Brain microvascular endothelial cell (primary cell): ENCODE data around the gene ZNF726.
"Not testable (repeated sequence)": the region's sequence is repeated elsewhere in the genome, so short reads cannot be mapped to it uniquely, and the experiment has no call there.

Experiments used
- DNase-seq: peaks from one replicate; pipeline ENCODE4 v3.0.0-alpha.2; 2020
- H3K27ac ChIP-seq: fragments of 250-450 bp; sonication (Bioruptor Pico); 2 replicates; pipeline ENCODE4 v1.5.1; 2020; ENCODE audit warnings: mild to moderate bottlenecking, moderate library complexity
- H3K27me3 ChIP-seq: fragments of 250-450 bp; sonication (Bioruptor Pico); replicated peaks from 2 replicates; pipeline ENCODE4 v1.5.1; 2020; ENCODE audit warnings: mild to moderate bottlenecking
- H3K36me3 ChIP-seq: fragments of 250-450 bp; sonication (Bioruptor Pico); replicated peaks from 2 replicates; pipeline ENCODE4 v1.5.1; 2020; ENCODE audit warnings: mild to moderate bottlenecking
- H3K4me3 ChIP-seq: 2 replicates; pipeline ENCODE4 v1.5.1; 2011; ENCODE audit warnings: low read depth, mild to moderate bottlenecking, control low read depth, low read length, moderate library complexity
- in situ Hi-C: cut with HindIII; loops from 2 replicates; pipeline ENCODE4 v1.10.0; 2017; ENCODE audit warnings: low sequenced_read_pairs, low pct_ligation_motif_present
- TF ChIP-seq, protein P1 (sequence below): IDR thresholded peaks from 2 replicates; pipeline ENCODE4 v1.5.1; 2011; ENCODE audit warnings: low read depth, mild to moderate bottlenecking, moderate library complexity, low read length, control low read depth, inconsistent platforms; ENCODE audit errors: missing control alignments

The ZNF726 gene

DNA sequence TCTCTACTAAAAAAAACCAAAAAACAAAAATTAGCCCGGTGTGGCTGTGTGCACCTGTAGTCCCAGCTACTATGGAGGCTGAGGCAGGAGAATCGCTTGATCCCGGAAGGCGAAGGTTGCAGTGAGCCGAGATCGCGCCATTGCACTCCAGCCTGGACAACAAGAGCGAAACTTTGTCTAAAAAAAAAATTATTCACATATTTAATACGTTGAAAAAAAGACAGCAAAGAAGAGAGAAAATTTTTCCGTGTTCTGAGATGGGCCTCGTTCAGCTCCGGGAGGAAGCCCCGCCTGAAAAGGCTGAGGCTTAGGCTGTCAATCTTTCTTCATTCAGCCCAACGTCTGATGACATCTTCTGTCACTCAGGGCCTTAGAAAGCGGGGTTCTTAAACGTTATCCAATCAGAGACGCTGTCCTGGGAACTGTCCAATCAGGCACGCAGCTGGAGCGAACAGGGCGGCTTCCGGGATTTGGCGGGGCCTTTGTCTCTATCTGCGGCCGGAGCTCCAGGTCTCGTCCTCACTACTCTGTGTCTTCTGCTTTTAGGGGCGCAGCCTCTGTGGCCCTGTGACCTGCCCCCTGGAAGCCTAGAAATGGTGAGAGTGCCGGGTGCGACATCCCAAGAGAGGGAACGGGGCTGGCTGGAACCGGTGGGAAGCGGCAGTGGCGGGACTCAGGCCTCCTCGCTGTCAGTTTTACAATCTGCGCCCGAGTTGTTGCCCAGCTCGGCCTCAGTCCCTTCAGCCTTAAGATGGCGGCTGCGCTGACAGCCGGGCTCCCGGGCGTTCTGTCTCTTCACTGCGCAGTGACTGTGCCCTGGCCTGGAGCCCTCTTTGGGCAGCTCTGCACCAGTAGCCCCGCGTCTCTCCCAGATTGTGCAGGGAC, at the start of gene ZNF726:
Gene ZNF726, plus strand, starts transcription at position 485 of the 885 bp plus-strand sequence. Its CDS starts 109 bp downstream, at position 594.
- DNase-seq: peak; percentile 96
- no peaks in the 10 kb centered on the region for H3K27me3 ChIP-seq
- H3K27ac ChIP-seq: peak within 1 kb of the TSS; percentile 43
- TF ChIP-seq, protein P1, sequence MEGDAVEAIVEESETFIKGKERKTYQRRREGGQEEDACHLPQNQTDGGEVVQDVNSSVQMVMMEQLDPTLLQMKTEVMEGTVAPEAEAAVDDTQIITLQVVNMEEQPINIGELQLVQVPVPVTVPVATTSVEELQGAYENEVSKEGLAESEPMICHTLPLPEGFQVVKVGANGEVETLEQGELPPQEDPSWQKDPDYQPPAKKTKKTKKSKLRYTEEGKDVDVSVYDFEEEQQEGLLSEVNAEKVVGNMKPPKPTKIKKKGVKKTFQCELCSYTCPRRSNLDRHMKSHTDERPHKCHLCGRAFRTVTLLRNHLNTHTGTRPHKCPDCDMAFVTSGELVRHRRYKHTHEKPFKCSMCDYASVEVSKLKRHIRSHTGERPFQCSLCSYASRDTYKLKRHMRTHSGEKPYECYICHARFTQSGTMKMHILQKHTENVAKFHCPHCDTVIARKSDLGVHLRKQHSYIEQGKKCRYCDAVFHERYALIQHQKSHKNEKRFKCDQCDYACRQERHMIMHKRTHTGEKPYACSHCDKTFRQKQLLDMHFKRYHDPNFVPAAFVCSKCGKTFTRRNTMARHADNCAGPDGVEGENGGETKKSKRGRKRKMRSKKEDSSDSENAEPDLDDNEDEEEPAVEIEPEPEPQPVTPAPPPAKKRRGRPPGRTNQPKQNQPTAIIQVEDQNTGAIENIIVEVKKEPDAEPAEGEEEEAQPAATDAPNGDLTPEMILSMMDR: no peak
- no peaks in the 10 kb centered on the region for H3K36me3 ChIP-seq
- in situ Hi-C loops: no loop called here
- peak within 1 kb of the TSS; percentile 94 for H3K4me3 ChIP-seq

DNA sequence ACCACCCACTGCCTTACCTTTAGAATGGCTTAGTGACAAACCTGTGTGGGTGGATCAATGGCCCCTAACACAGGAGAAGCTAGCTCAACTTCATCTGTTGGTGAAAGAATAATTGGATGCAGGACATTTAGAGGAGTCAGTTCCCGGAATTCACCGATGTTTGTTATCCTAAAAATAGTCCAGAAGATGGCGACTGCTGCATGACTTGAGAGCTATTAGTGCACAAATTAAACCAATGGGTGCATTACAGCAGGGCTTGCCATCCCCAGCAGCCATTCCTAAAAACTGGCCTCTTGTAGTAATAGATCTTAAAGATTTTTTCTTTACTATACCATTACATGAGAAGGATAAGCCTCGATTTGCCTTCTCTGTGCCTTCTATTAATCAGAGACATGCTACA, 46.8 kb upstream of the ZNF726 start:
- no peak overlapping the region for H3K4me3 ChIP-seq
- in situ Hi-C loops: no loop called here
- no peaks in the 10 kb centered on the region for H3K27me3 ChIP-seq
- H3K36me3 ChIP-seq: no peaks in the 10 kb centered on the region
- no peak for DNase-seq
- TF ChIP-seq, protein P1: no peak
- no peak overlapping the region for H3K27ac ChIP-seq

DNA sequence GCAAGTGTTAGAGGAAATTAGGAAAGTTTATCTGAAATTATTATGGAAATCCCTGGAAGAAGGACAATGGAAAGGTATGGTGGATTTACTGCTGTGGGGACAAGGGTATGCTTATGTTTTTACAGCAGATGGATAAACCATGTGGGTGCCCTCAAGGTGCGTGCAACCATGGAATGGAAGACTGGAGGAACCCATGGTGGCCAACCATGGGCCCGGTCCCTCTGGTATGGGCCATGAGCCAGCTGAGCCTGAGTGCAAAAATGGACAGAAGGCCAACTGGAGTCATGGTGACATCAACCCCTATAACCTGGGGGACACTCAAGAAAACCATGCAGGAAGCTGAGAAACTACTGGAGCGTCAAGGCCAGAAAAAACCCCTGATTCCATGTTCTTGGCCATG, 46.1 kb upstream of the ZNF726 start:
- H3K36me3 ChIP-seq: no peaks in the 10 kb centered on the region
- H3K4me3 ChIP-seq: no peak overlapping the region
- DNase-seq: no peak
- no peaks in the 10 kb centered on the region for H3K27me3 ChIP-seq
- in situ Hi-C loops: no loop called here
- TF ChIP-seq, protein P1: no peak
- no peak overlapping the region for H3K27ac ChIP-seq

DNA sequence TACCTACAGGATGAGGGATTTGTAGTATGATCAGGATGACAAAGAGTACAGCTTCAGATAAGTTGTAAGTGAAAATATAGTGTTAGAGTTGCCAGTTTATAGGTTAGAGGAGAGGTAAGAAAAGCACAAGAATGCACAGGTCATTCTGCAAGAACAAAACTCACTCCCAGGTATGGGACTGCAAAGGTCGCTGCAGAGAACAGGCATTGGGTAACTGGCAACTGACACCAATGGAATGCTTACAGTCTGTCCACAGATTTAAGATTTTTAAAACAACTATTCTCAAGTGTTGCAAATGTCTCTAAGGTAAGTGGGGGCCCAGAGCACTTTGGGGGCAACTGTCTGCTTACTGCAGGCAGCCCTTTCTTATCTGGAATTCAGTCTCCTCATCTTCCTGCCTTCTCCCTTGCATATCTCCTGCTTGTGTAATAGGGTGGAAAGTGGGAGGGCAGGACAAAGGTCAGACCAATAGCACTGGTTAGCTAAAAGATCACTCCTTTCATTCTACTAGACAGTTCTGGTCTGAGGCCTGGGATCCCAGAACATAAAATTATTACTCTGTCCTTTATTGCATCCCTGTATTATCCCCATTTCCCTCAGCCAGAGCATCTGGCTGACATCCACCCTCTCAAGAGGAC, 42.3 kb upstream of the ZNF726 start:
- no peak for DNase-seq
- TF ChIP-seq, protein P1: no peak
- in situ Hi-C loops: no loop called here
- Histone ChIP-seq H3K4me3 (no peak overlapping the region), H3K27me3 (no peaks in the 10 kb centered on the region), H3K27ac (no peak overlapping the region), H3K36me3 (no peaks in the 10 kb centered on the region)

DNA sequence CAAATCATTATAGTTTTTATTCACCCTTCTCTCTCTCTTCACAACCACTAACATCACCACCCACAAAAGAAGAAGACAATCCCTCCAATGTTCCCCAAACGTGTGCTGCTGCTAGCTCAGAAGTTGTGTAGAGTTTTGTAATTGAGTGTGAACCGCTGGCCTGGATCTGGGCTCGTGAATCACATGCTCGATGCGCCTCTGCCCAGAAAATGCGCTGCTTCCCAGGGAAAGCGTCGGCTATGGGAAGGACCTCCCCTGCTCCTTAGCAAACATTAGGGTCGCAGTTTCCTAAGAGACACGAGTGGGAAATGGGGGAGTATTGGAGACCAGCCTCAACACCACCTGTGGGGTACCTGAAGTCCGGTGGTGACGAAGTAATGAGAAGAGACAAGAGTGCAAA, 38.4 kb upstream of the ZNF726 start:
- TF ChIP-seq, protein P1: no peak
- H3K27me3 ChIP-seq: no peaks in the 10 kb centered on the region
- H3K36me3 ChIP-seq: no peaks in the 10 kb centered on the region
- no peak for DNase-seq
- in situ Hi-C loops: no loop called here
- H3K4me3 ChIP-seq: no peak overlapping the region
- H3K27ac ChIP-seq: no peak overlapping the region

DNA sequence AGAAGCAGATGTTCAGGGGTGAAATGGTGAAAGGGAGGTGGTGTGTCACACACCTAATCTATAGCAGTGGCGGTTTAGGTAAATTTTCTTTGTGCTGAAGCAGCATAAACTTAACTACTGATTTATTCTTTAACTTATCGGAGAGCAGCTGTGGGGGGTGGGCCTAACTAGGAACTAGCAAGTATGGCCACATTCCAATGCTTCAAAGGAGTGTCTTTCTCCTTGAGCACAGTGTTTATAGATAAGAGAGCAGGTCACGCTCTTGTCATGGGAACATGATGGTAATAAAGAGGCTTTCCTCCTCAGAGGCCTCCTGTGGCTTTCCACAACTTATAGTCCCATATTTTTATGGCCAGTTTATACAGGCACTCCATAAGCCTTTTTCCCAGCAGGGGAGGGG, 37.9 kb upstream of the ZNF726 start:
- H3K4me3 ChIP-seq, DNase-seq, H3K36me3 ChIP-seq, H3K27me3 ChIP-seq, in situ Hi-C loops, H3K27ac ChIP-seq: not testable (repeated sequence)
